Neural cell (in vitro differentiated cells): ENCODE measurements around the gene SPATA13. TPM values are rescaled to one million over a fixed set of nuclear protein-coding genes. Genes with fewer than 3 reads are reported as not detected.

Experiments
- H2AFZ ChIP-seq: fragments of 200-600, 300-800 bp; sonication (generic), shearing (Covaris generic); 2 replicates; pipeline ENCODE4 v1.6.0; 2014; ENCODE audit warnings: low read depth, mild to moderate bottlenecking, antibody characterized with exemption, low read length, moderate library complexity
- H3F3A ChIP-seq: fragments of 200-600 bp; shearing (Covaris generic); 2 replicates; pipeline ENCODE4 v1.6.1; 2016; ENCODE audit warnings: mild to moderate bottlenecking, moderate library complexity, mixed read lengths, antibody characterized with exemption, low read length; ENCODE audit not compliant: insufficient read depth, poor library complexity, severe bottlenecking
- H3K27ac ChIP-seq: fragments of 200-600, 300-800 bp; sonication (generic), shearing (Covaris generic); 2 replicates; pipeline ENCODE4 v1.5.1; 2014; ENCODE audit warnings: mild to moderate bottlenecking, low read length, moderate library complexity
- H3K27me3 ChIP-seq: fragments of 300-800, 200-600 bp; sonication (generic), shearing (Covaris generic); 2 replicates; pipeline ENCODE4 v1.6.0; 2014; ENCODE audit warnings: mild to moderate bottlenecking, low read depth, low read length, moderate library complexity; ENCODE audit not compliant: insufficient read depth
- H3K36me3 ChIP-seq: fragments of 300-800, 200-600 bp; sonication (generic), shearing (Covaris generic); 2 replicates; pipeline ENCODE4 v1.5.1; 2014; ENCODE audit warnings: mild to moderate bottlenecking, antibody characterized with exemption, low read length, moderate library complexity; ENCODE audit not compliant: insufficient read depth
- H3K4me2 ChIP-seq: fragments of 300-800, 200-600 bp; sonication (generic), shearing (Covaris generic); 2 replicates; pipeline ENCODE4 v1.6.0; 2014; ENCODE audit warnings: mild to moderate bottlenecking, low read length
- H3K4me3 ChIP-seq: fragments of 300-800, 200-600 bp; sonication (generic), shearing (Covaris generic); 2 replicates; pipeline ENCODE4 v1.5.1; 2014; ENCODE audit warnings: mild to moderate bottlenecking, low read length, moderate library complexity
- H3K79me2 ChIP-seq: fragments of 200-600 bp; shearing (Covaris generic); replicated peaks from 2 replicates; pipeline ENCODE4 v1.6.0; 2014; ENCODE audit warnings: mild to moderate bottlenecking, low read length, moderate library complexity; ENCODE audit not compliant: insufficient read depth
- H3K9ac ChIP-seq: fragments of 300-800, 200-600 bp; sonication (generic), shearing (Covaris generic); 2 replicates; pipeline ENCODE4 v1.6.1; 2016; ENCODE audit warnings: mild to moderate bottlenecking, low read length, mixed read lengths
- H3K9me2 ChIP-seq: fragments of 200-600 bp; shearing (Covaris generic); 2 replicates; pipeline ENCODE4 v1.6.1; 2016; ENCODE audit warnings: mild to moderate bottlenecking, low read length, mixed read lengths; ENCODE audit not compliant: insufficient read depth
- H3K9me3 ChIP-seq: fragments of 200-600, 300-800 bp; sonication (generic), shearing (Covaris generic); 2 replicates; pipeline ENCODE4 v1.6.1; 2016; ENCODE audit warnings: mild to moderate bottlenecking, mixed run types, low read length, moderate library complexity, mixed read lengths
- H4K20me1 ChIP-seq: fragments of 200-600 bp; shearing (Covaris generic); 2 replicates; pipeline ENCODE4 v1.6.1; 2016; ENCODE audit warnings: mild to moderate bottlenecking, mixed run types; ENCODE audit not compliant: insufficient read depth
- EP300 ChIP-seq: fragments of 450-650 bp; conservative IDR thresholded peaks from 2 replicates; pipeline ENCODE4 v1.6.1; 2014; ENCODE audit warnings: antibody characterized with exemption, mild to moderate bottlenecking, moderate library complexity; ENCODE audit not compliant: poor library complexity, severe bottlenecking
- EZH2 ChIP-seq: fragments of 200-600, 300-800 bp; shearing (Covaris generic), sonication (generic); IDR thresholded peaks from 2 replicates; pipeline ENCODE4 v1.6.1; 2014; ENCODE audit warnings: antibody characterized with exemption, low read length, borderline replicate concordance, mild to moderate bottlenecking; ENCODE audit not compliant: insufficient read depth, poor library complexity, severe bottlenecking
- MXI1 ChIP-seq: fragments of 450-650 bp; conservative IDR thresholded peaks from 2 replicates; pipeline ENCODE4 v1.6.1; 2014; ENCODE audit warnings: antibody characterized with exemption, mild to moderate bottlenecking; ENCODE audit not compliant: poor library complexity, severe bottlenecking
- POLR2AphosphoS5 ChIP-seq: IDR thresholded peaks from 2 replicates; pipeline ENCODE4 v1.6.1; 2012
- RAD21 ChIP-seq: fragments of 450-650 bp; conservative IDR thresholded peaks from 2 replicates; pipeline ENCODE4 v1.6.1; 2014; ENCODE audit warnings: antibody characterized with exemption, mild to moderate bottlenecking, moderate library complexity
- SMC3 ChIP-seq: fragments of 450-650 bp; conservative IDR thresholded peaks from 2 replicates; pipeline ENCODE4 v1.6.1; 2014; ENCODE audit warnings: antibody characterized with exemption, mild to moderate bottlenecking, moderate library complexity; ENCODE audit not compliant: poor library complexity
- TAF1 ChIP-seq: IDR thresholded peaks from 2 replicates; pipeline ENCODE4 v1.6.1; 2012; ENCODE audit warnings: low read depth
- polyA plus RNA-seq: library from polyadenylated mRNA; depleted of rRNA; stranded (reverse); fragments of >200 nt; gene quantifications from 2 replicates; pipeline ENCODE4 v1.2.3, GENCODE V29; 2014
- TF ChIP-seq, protein P1 (sequence below): IDR thresholded peaks from 2 replicates; pipeline ENCODE4 v1.6.1; 2012; ENCODE audit warnings: borderline replicate concordance
- TF ChIP-seq, protein P2 (sequence below): fragments of 450-650 bp; IDR thresholded peaks from 2 replicates; pipeline ENCODE4 v1.5.1; 2014; ENCODE audit warnings: antibody characterized with exemption, mild to moderate bottlenecking, moderate library complexity; ENCODE audit not compliant: poor library complexity, severe bottlenecking

The SPATA13 gene
- polyA plus RNA-seq, 1 donor from 2014 or later = 15.5 TPM

DNA sequence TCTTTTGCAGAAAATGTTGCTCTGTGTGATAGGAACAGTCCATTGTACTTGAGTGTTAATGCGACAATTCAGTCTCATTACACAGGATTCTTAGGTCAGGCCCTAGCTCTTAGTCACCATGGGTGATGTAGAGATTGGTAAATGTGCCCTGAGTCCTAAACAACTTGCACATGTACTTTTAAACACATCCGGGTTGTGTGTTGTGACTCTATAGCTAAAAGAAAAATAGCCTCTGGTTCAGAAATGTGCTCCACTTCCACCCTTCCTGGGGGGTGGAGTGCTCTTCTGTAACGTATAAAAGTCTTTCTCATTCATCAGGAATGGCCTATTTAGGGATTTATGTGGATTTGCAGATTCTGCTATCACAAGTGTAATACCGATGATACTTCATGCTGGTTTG is 5.2 kb downstream of the SPATA13 start:
- H3K4me2 ChIP-seq = no peak overlapping the region
- no peak overlapping the region for H3K4me3 ChIP-seq
- no peaks in the 10 kb centered on the region for H3K9me3 ChIP-seq
- H3K9ac ChIP-seq = no peak overlapping the region
- H2AFZ ChIP-seq = no peak overlapping the region
- peaks cover 29% of the 10 kb centered on the region for H3K79me2 ChIP-seq
- no peaks in the 10 kb centered on the region for H3F3A ChIP-seq
- H3K9me2 ChIP-seq = no peaks in the 10 kb centered on the region
- no peaks in the 10 kb centered on the region for H3K36me3 ChIP-seq
- H3K27me3 ChIP-seq = peaks cover 4% of the 10 kb centered on the region
- H3K27ac ChIP-seq = no peak overlapping the region
- H4K20me1 ChIP-seq = no peaks in the 10 kb centered on the region
- TF ChIP-seq EP300 (no peak), SMC3 (no peak), EZH2 (no peak), POLR2AphosphoS5 (no peak)
- TF ChIP-seq, protein P1, sequence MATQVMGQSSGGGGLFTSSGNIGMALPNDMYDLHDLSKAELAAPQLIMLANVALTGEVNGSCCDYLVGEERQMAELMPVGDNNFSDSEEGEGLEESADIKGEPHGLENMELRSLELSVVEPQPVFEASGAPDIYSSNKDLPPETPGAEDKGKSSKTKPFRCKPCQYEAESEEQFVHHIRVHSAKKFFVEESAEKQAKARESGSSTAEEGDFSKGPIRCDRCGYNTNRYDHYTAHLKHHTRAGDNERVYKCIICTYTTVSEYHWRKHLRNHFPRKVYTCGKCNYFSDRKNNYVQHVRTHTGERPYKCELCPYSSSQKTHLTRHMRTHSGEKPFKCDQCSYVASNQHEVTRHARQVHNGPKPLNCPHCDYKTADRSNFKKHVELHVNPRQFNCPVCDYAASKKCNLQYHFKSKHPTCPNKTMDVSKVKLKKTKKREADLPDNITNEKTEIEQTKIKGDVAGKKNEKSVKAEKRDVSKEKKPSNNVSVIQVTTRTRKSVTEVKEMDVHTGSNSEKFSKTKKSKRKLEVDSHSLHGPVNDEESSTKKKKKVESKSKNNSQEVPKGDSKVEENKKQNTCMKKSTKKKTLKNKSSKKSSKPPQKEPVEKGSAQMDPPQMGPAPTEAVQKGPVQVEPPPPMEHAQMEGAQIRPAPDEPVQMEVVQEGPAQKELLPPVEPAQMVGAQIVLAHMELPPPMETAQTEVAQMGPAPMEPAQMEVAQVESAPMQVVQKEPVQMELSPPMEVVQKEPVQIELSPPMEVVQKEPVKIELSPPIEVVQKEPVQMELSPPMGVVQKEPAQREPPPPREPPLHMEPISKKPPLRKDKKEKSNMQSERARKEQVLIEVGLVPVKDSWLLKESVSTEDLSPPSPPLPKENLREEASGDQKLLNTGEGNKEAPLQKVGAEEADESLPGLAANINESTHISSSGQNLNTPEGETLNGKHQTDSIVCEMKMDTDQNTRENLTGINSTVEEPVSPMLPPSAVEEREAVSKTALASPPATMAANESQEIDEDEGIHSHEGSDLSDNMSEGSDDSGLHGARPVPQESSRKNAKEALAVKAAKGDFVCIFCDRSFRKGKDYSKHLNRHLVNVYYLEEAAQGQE = no peak

DNA sequence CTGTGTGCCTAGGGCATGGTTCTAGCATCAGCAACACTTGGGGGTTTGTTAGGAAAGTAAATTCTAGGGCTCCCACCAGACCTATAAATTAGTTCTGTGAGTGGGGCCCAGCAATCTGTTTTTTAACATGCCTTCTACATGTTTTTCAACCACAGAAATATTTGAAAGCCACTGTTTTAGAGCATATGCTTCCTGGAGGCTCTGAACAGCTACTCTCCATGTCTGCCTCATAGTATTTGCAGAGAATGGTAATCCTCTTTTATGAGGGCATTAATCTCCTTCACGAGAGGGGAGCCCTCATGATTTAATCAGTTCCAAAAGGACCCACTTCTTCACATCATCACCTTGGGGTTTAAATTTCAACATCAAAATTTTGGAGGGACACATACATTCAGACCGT is 6.0 kb downstream of the SPATA13 start:
- no peak for TF ChIP-seq POLR2AphosphoS5
- TF ChIP-seq RAD21 = no peak
- TF ChIP-seq MXI1 = no peak
- TF ChIP-seq TAF1 = no peak
- no peak for TF ChIP-seq EZH2
- TF ChIP-seq SMC3 = no peak
- TF ChIP-seq, protein P1 = no peak
- TF ChIP-seq, protein P2, sequence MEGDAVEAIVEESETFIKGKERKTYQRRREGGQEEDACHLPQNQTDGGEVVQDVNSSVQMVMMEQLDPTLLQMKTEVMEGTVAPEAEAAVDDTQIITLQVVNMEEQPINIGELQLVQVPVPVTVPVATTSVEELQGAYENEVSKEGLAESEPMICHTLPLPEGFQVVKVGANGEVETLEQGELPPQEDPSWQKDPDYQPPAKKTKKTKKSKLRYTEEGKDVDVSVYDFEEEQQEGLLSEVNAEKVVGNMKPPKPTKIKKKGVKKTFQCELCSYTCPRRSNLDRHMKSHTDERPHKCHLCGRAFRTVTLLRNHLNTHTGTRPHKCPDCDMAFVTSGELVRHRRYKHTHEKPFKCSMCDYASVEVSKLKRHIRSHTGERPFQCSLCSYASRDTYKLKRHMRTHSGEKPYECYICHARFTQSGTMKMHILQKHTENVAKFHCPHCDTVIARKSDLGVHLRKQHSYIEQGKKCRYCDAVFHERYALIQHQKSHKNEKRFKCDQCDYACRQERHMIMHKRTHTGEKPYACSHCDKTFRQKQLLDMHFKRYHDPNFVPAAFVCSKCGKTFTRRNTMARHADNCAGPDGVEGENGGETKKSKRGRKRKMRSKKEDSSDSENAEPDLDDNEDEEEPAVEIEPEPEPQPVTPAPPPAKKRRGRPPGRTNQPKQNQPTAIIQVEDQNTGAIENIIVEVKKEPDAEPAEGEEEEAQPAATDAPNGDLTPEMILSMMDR = no peak
- no peak for TF ChIP-seq EP300
- no peaks in the 10 kb centered on the region for H3K36me3 ChIP-seq
- no peak overlapping the region for H3K4me2 ChIP-seq
- H3K27ac ChIP-seq = no peak overlapping the region
- no peaks in the 10 kb centered on the region for H3F3A ChIP-seq
- no peaks in the 10 kb centered on the region for H3K9me2 ChIP-seq
- H3K9me3 ChIP-seq = no peaks in the 10 kb centered on the region
- H3K27me3 ChIP-seq = peaks cover 4% of the 10 kb centered on the region
- no peak overlapping the region for H3K9ac ChIP-seq
- no peaks in the 10 kb centered on the region for H4K20me1 ChIP-seq
- no peak overlapping the region for H3K4me3 ChIP-seq
- no peak overlapping the region for H2AFZ ChIP-seq
- H3K79me2 ChIP-seq = peaks cover 27% of the 10 kb centered on the region
